Mucosa of descending colon (tissue), 3 donors: ENCODE data around the gene FAM13A. TPM values are rescaled to one million over a fixed set of nuclear protein-coding genes. Genes with fewer than 3 reads are reported as not detected.

Experiments
- ATAC-seq: fragments of 200-7000 bp; cut with Tn5 transposase; one replicate; pipeline ENCODE4 v1.9.1; 2020; ENCODE audit warnings: mild to moderate bottlenecking, moderate library complexity
- DNase-seq, 3 donors: peaks; one replicate each; pipeline ENCODE4 v3.0.0-alpha.2; 2020
- H3K36me3 ChIP-seq: fragments of 200-600 bp; one replicate; pipeline ENCODE4 v1.8.0; 2021; ENCODE audit warnings: low read depth, mild to moderate bottlenecking
- H3K4me1 ChIP-seq: fragments of 200-600 bp; one replicate; pipeline ENCODE4 v1.8.0; 2021; ENCODE audit warnings: low read depth, mild to moderate bottlenecking
- H3K4me3 ChIP-seq: fragments of 200-600 bp; one replicate; pipeline ENCODE4 v1.8.0; 2021; ENCODE audit warnings: mild to moderate bottlenecking
- H3K9me3 ChIP-seq: fragments of 200-600 bp; one replicate; pipeline ENCODE4 v1.8.0; 2021; ENCODE audit warnings: mild to moderate bottlenecking
- intact Hi-C, 2 donors: fragments of 100-400 bp; cut with DNase I in 1 of 2; cut with micrococcal nuclease in 1 of 2; formaldehyde crosslinking; loops; one replicate each; pipeline versions ENCODE4 v1.11.0 to v1.11.1; 2022; cut with DNase I, micrococcal nuclease
- total RNA-seq, 3 donors: library from RNA; stranded (reverse); fragmentation: NEBNext Ultra II Directional in 2 of 3; extraction: Animal tissue kit (Norgen Biotek cat#: 25700) in 2 of 3; gene quantifications; one replicate each; pipeline versions ENCODE4 v1.2.1 to v1.2.4, GENCODE V29; 2021 to 2023
- TF ChIP-seq, protein P1 (sequence below): fragments of 200-600 bp; IDR thresholded peaks from one replicate; pipeline ENCODE4 v1.8.0; 2022; ENCODE audit warnings: antibody characterized with exemption, mild to moderate bottlenecking
- donor health status: DM: no; HTN: no; CAD: no; lungs with moderate emphysema.
- donor health status: DM: no; HTN: no; CAD: no.
- donor health status: DM: no; HTN: yes; CAD: no.

The FAM13A gene
- total RNA-seq, 3 donors from 2014 or later, result 41.6 to 60.1 (median 50.2) TPM

DNA sequence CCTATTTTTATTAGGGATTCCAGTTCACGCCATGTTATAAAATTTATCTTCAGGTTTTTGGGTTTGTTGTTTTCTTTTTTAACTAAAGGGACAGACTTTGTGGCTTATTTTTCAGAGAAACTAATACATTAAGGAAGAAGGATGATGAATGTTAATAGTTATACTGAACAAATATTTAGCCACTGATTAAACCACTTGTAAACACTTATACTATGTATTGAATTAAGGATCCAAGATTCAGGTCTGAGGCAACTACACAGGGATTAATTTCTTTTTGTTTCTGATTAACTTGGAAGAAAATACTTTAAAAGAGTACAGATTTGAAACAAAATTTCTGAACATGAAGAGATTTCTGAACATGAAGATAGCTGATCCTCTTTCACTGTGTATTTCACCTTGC lies 276.6 kb downstream of the FAM13A start:
- intact Hi-C loops, result no loop called here
- H3K9me3 ChIP-seq, result no peaks in the 10 kb centered on the region
- no peaks in the 10 kb centered on the region for H3K36me3 ChIP-seq
- DNase-seq (no peak), ATAC-seq (no peak)
- H3K4me3 ChIP-seq, result no peak overlapping the region
- H3K4me1 ChIP-seq, result no peaks in the 10 kb centered on the region
- TF ChIP-seq, protein P1, sequence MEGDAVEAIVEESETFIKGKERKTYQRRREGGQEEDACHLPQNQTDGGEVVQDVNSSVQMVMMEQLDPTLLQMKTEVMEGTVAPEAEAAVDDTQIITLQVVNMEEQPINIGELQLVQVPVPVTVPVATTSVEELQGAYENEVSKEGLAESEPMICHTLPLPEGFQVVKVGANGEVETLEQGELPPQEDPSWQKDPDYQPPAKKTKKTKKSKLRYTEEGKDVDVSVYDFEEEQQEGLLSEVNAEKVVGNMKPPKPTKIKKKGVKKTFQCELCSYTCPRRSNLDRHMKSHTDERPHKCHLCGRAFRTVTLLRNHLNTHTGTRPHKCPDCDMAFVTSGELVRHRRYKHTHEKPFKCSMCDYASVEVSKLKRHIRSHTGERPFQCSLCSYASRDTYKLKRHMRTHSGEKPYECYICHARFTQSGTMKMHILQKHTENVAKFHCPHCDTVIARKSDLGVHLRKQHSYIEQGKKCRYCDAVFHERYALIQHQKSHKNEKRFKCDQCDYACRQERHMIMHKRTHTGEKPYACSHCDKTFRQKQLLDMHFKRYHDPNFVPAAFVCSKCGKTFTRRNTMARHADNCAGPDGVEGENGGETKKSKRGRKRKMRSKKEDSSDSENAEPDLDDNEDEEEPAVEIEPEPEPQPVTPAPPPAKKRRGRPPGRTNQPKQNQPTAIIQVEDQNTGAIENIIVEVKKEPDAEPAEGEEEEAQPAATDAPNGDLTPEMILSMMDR, result no peak

DNA sequence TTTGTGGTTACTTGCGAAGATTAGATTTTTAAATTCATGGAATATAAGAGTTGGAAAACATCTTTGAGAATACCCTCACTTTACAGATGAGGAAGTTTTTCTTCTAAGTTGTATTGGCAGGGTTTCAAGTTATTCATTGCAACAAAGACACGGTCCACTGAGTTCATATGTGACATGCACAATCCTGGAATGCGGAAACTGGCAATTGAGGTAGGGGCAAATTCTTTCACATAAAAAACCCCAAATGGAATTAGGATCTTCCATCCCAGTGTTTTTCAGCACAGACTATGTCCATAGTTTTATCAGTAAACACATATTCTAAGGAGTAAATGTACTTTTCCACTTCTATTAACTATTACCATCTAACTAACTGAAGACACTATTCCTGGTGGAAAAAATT lies 277.6 kb downstream of the FAM13A start:
- H3K36me3 ChIP-seq, result no peaks in the 10 kb centered on the region
- ATAC-seq (no peak), DNase-seq (no peak)
- H3K9me3 ChIP-seq, result no peaks in the 10 kb centered on the region
- no peaks in the 10 kb centered on the region for H3K4me1 ChIP-seq
- intact Hi-C loops, result no loop called here
- no peak overlapping the region for H3K4me3 ChIP-seq
- TF ChIP-seq, protein P1, result no peak

DNA sequence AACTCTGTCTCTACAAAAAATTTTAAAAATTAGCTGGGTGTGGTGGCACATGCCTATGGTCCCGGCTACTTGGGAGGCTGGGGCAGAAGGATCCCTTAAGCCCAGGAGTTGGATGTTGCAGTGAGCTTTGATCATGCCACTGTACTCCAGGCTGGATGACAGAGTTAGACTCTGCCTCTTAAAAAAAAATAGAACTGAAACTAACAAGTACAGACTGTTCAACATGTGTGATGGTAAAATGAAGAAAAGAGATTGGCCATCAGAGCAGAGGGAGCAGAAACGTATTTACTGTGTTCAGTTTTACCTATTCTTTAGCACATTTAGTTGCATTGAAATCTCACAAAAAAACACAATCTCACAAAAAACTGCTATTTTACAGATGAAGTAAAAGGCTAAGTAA lies 281.5 kb downstream of the FAM13A start:
- TF ChIP-seq, protein P1, result no peak
- Histone ChIP-seq H3K36me3 (no peaks in the 10 kb centered on the region), H3K4me1 (no peaks in the 10 kb centered on the region), H3K4me3 (no peak overlapping the region), H3K9me3 (no peaks in the 10 kb centered on the region)
- intact Hi-C loops, result no loop called here
- no peak for ATAC-seq
- DNase-seq, result no peak

- ATAC-seq (no peak), DNase-seq (no peak)
- no peaks in the 10 kb centered on the region for H3K36me3 ChIP-seq
- intact Hi-C loops, result no loop called here
- H3K9me3 ChIP-seq, result no peaks in the 10 kb centered on the region
- no peak overlapping the region for H3K4me3 ChIP-seq
- no peaks in the 10 kb centered on the region for H3K4me1 ChIP-seq
- TF ChIP-seq, protein P1, result no peak
Observed at GRCh38 chr4:88775026-88775425, 282.0 kb downstream of the FAM13A start.

DNA sequence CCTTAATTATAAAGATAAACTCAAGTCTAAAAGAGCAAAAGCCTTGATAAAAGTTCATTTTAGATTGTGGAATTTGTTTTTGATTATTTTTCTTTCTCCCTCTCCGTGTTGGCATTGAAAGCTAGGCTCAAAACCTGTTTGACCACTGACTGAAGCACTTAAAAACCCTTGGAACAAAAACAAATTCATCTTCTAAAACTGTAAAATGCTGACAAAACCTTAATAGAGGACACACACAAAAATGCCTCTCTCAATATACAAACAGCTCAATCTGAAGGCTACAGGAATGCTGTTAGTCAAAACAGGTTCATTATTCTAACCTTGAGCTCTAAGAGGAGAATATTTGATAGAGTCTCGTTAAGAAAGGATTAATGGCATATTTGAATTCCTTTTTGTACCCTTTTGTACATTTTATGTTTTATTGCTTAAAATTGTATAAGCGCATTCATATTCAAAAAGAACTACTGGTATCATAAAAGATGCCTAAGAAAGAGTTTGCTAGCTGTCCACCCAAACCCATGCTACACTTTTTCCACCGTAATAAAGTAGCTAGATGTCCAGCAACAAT lies 285.0 kb downstream of the FAM13A start:
- H3K36me3 ChIP-seq, result peaks cover 4% of the 10 kb centered on the region
- H3K9me3 ChIP-seq, result no peaks in the 10 kb centered on the region
- H3K4me3 ChIP-seq, result no peak overlapping the region
- H3K4me1 ChIP-seq, result no peaks in the 10 kb centered on the region
- intact Hi-C loops, result no loop called here
- DNase-seq (no peak), ATAC-seq (no peak)
- TF ChIP-seq, protein P1, result no peak

- Histone ChIP-seq H3K4me3 (no peak overlapping the region), H3K4me1 (no peaks in the 10 kb centered on the region), H3K36me3 (peaks cover 8% of the 10 kb centered on the region), H3K9me3 (no peaks in the 10 kb centered on the region)
- TF ChIP-seq, protein P1, result no peak
- intact Hi-C loops, result no loop called here
- DNase-seq (no peak), ATAC-seq (peak; percentile 25)
Observed at GRCh38 chr4:88765729-88766128, 291.3 kb downstream of the FAM13A start.
